Measurements from ENCODE around the gene NAV2. TPM values are rescaled to one million over a fixed set of nuclear protein-coding genes. Genes with fewer than 3 reads are reported as not detected.
"Not testable (repeated sequence)": the region's sequence is repeated elsewhere in the genome, so short reads cannot be mapped to it uniquely, and the experiment has no call there.

Gene NAV2
- total and polyA plus RNA-seq, 10 donors, result 0.46 to 11.6 (median 4.1) TPM

- H3K27ac ChIP-seq, result no peak overlapping the region
- no peak for TF ChIP-seq CTCF (IDR thresholded peaks at IDR 0.05 in 8 of 11, conservative IDR thresholded peaks at IDR 0.05 in 3 of 11)
- TF ChIP-seq POLR2AphosphoS5 (IDR thresholded peaks at IDR 0.05), result no peak
- TF ChIP-seq POLR2A (IDR thresholded peaks at IDR 0.05), result no peak
- no peak for DNase-seq
- H3K36me3 ChIP-seq, result no peaks in the 10 kb centered on the region
- H3K4me1 ChIP-seq, result no peaks in the 10 kb centered on the region
- H3K9me3 ChIP-seq, result no peaks in the 10 kb centered on the region
- H3K27me3 ChIP-seq (replicated peaks in 1 of 7), result peaks cover 0 to 6% (median 0%) of the 10 kb centered on the region in 7 donors
- 74 to 85% (median 78%) methylated on average over 1 of the region's 1 CpG for WGBS, 5 donors
- intact Hi-C loops (cut with DNase I; ENCODE audit: low total_unique reads), result no loop called here
- no peak overlapping the region for H3K4me3 ChIP-seq
Measured at GRCh38 chr11:19892876-19893275, 180.2 kb downstream of the NAV2 start.

GRCh38 chr11:19894404-19894803 lies 181.8 kb downstream of the NAV2 start:
- no peaks in the 10 kb centered on the region for H3K4me1 ChIP-seq
- H3K27ac ChIP-seq, result no peak overlapping the region
- 82 to 87% (median 86%) methylated on average over 2 of the region's 2 CpGs for WGBS, 5 donors
- DNase-seq, result no peak
- TF ChIP-seq CTCF (IDR thresholded peaks at IDR 0.05 in 8 of 11, conservative IDR thresholded peaks at IDR 0.05 in 3 of 11) (no peak), POLR2A (IDR thresholded peaks at IDR 0.05) (no peak), POLR2AphosphoS5 (IDR thresholded peaks at IDR 0.05) (no peak)
- no peaks in the 10 kb centered on the region for H3K9me3 ChIP-seq
- H3K36me3 ChIP-seq, result no peaks in the 10 kb centered on the region
- H3K4me3 ChIP-seq, result no peak overlapping the region
- intact Hi-C loops (cut with DNase I; ENCODE audit: low total_unique reads), result no loop called here
- H3K27me3 ChIP-seq (replicated peaks in 1 of 7), result peaks cover 0 to 6% (median 0%) of the 10 kb centered on the region in 7 donors

- H3K27ac ChIP-seq; H3K36me3 ChIP-seq; H3K27me3 ChIP-seq (replicated peaks in 1 of 7); H3K4me1 ChIP-seq; H3K4me3 ChIP-seq; H3K9me3 ChIP-seq; intact Hi-C loops (cut with DNase I; ENCODE audit: low total_unique reads); DNase-seq: not testable (repeated sequence)
- 94 to 100% (median 97%) methylated on average over 3 of the region's 3 CpGs for WGBS, 5 donors
Measured at GRCh38 chr11:19895037-19895436, 182.4 kb downstream of the NAV2 start.

- no peaks in the 10 kb centered on the region for H3K36me3 ChIP-seq
- intact Hi-C loops (cut with DNase I; ENCODE audit: low total_unique reads), result no loop called here
- peaks cover 0 to 6% (median 0%) of the 10 kb centered on the region in 7 donors for H3K27me3 ChIP-seq (replicated peaks in 1 of 7)
- no peak overlapping the region for H3K27ac ChIP-seq
- no peak for DNase-seq
- H3K4me3 ChIP-seq, result no peak overlapping the region
- no peaks in the 10 kb centered on the region for H3K4me1 ChIP-seq
- H3K9me3 ChIP-seq, result no peaks in the 10 kb centered on the region
- TF ChIP-seq CTCF (IDR thresholded peaks at IDR 0.05 in 8 of 11, conservative IDR thresholded peaks at IDR 0.05 in 3 of 11) (no peak), POLR2AphosphoS5 (IDR thresholded peaks at IDR 0.05) (no peak), POLR2A (IDR thresholded peaks at IDR 0.05) (no peak)
- WGBS, 5 donors, result 77 to 90% (median 85%) methylated on average over 5 of the region's 5 CpGs
Measured at GRCh38 chr11:19895776-19896175, 183.1 kb downstream of the NAV2 start.

GRCh38 chr11:19903620-19904069 lies 191.0 kb downstream of the NAV2 start:
- no peaks in the 10 kb centered on the region for H3K36me3 ChIP-seq
- no peak overlapping the region for H3K4me3 ChIP-seq
- H3K4me1 ChIP-seq, result peaks cover 0 to 8% (median 0%) of the 10 kb centered on the region in 6 donors
- no peak overlapping the region for H3K27ac ChIP-seq
- no peaks in the 10 kb centered on the region for H3K27me3 ChIP-seq (replicated peaks in 1 of 7)
- no peaks in the 10 kb centered on the region for H3K9me3 ChIP-seq
- 37 to 79% (median 55%) methylated on average over 1 of the region's 1 CpG for WGBS, 5 donors
- no peak for DNase-seq
- intact Hi-C loops (cut with DNase I; ENCODE audit: low total_unique reads), result loop anchor here (10.0 kb wide), 1 partner anchor 139 kb away; no protein-coding TSS in a partner anchor
- no peak for TF ChIP-seq POLR2AphosphoS5 (IDR thresholded peaks at IDR 0.05)
- TF ChIP-seq CTCF (IDR thresholded peaks at IDR 0.05 in 8 of 11, conservative IDR thresholded peaks at IDR 0.05 in 3 of 11), result peak in 10 of 11 experiments; percentile 50 to 80 (median 63)
